ENCODE results near the gene SPN.

Gene SPN

GRCh38 chr16:29714972-29715371 lies 51.9 kb downstream of the SPN start:
- Histone ChIP-seq H3K36me3 (ENCODE audit: control insufficient read depth in 2 of 2, insufficient read depth in 1 of 2, low read length in 2 of 2) (no peaks in the 10 kb centered on the region), H3K27ac (ENCODE audit: extremely low read depth, low read depth, low read length) (no peak overlapping the region)

GRCh38 chr16:29717113-29717512 lies 54.1 kb downstream of the SPN start:
- Histone ChIP-seq H3K4me1 (ENCODE audit: control insufficient read depth, insufficient read depth, low read length) (peaks cover 6% of the 10 kb centered on the region; the same call in 1 of the 2 replicates), H3K27ac (ENCODE audit: extremely low read depth, low read depth, low read length) (no peak overlapping the region), H3K36me3 (ENCODE audit: control insufficient read depth in 2 of 2, insufficient read depth in 1 of 2, low read length in 2 of 2) (no peaks in the 10 kb centered on the region), H3K4me3 (ENCODE audit: low read depth, low read length) (no peak overlapping the region), H3K9me3 (ENCODE audit: control insufficient read depth, insufficient read depth, low read depth, low read length) (no peaks in the 10 kb centered on the region)
- ChIA-PET POLR2A (interaction anchor here (1.7 kb wide), 1 partner anchor 17 kb away, joined by 4 read pairs; no protein-coding TSS in a partner anchor), CTCF (interaction anchor here (0.6 to 2.1 kb wide), 6 partner anchors 12 to 302 kb away, joined by 3 to 11 read pairs (median 3); no protein-coding TSS in a partner anchor)
- TF ChIP-seq ZNF23 (tag by site-specific recombination; IDR thresholded peaks at IDR 0.05; ENCODE audit: borderline replicate concordance) (no peak), ZBTB20 (tag by site-specific recombination; IDR thresholded peaks at IDR 0.05) (no peak), CTCF (tag by site-specific recombination; IDR thresholded peaks at IDR 0.05) (no peak), ZNF449 (tag by site-specific recombination; IDR thresholded peaks at IDR 0.05) (no peak), ZNF560 (tag by site-specific recombination; IDR thresholded peaks at IDR 0.05; ENCODE audit: borderline replicate concordance) (no peak), ZFP3 (tag by site-specific recombination; IDR thresholded peaks at IDR 0.05; ENCODE audit: low read depth) (no peak), ZNF404 (tag by site-specific recombination; IDR thresholded peaks at IDR 0.05) (no peak), ZNF510 (tag by site-specific recombination; IDR thresholded peaks at IDR 0.05; ENCODE audit: insufficient replicate concordance) (no peak), PRDM2 (tag by site-specific recombination; IDR thresholded peaks at IDR 0.05; ENCODE audit: borderline replicate concordance) (no peak), YY1 (tag by site-specific recombination; IDR thresholded peaks at IDR 0.05) (no peak), ZNF37A (tag by site-specific recombination; IDR thresholded peaks at IDR 0.05) (no peak), ELK4 (IDR thresholded peaks at IDR 0.05; ENCODE audit: borderline replicate concordance, low read depth, low read length) (no peak), ZNF585B (tag by site-specific recombination; IDR thresholded peaks at IDR 0.05) (no peak)

More at GRCh38 chr16:29714972-29715371, 51.9 kb downstream of the SPN start:
- POLR2A ChIA-PET: no interaction called here
- Histone ChIP-seq H3K4me3 (ENCODE audit: low read depth, low read length) (no peak overlapping the region), H3K9me3 (ENCODE audit: control insufficient read depth, insufficient read depth, low read depth, low read length) (no peaks in the 10 kb centered on the region), H3K4me1 (ENCODE audit: control insufficient read depth, insufficient read depth, low read length) (peaks cover 6% of the 10 kb centered on the region; the same call in 1 of the 2 replicates)
- CTCF ChIA-PET: interaction anchor here (0.7 to 5.3 kb wide), 5 partner anchors 11 to 133 kb away, joined by 3 to 20 read pairs (median 6); partner anchors contain the start of gene KIF22
- TF ChIP-seq PRDM6 (tag by site-specific recombination; IDR thresholded peaks at IDR 0.05) (peak; percentile 64), GLIS1 (tag by site-specific recombination; IDR thresholded peaks at IDR 0.05) (peak; percentile 16; the same call in 1 of the 2 replicates), ZNF670 (tag by site-specific recombination; IDR thresholded peaks at IDR 0.05; ENCODE audit: low read depth) (no peak), SP7 (tag by site-specific recombination; IDR thresholded peaks at IDR 0.05) (peak; percentile 99), ZBTB7A (tag by site-specific recombination; IDR thresholded peaks at IDR 0.05; ENCODE audit: low read depth) (no peak), ZNF366 (tag by site-specific recombination; conservative IDR thresholded peaks at IDR 0.05) (0 out of 2 replicates have a peak, but pooled peaks have one; percentile 28), ZNF335 (tag by site-specific recombination; conservative IDR thresholded peaks at IDR 0.05) (0 out of 2 replicates have a peak, but pooled peaks have one; percentile 18), OSR2 (tag by site-specific recombination; IDR thresholded peaks at IDR 0.05) (0 out of 2 replicates have a peak, but pooled peaks have one; percentile 10), ZNF843 (tag by site-specific recombination; IDR thresholded peaks at IDR 0.05) (peak; percentile 34; the same call in 1 of the 2 replicates), ZNF223 (tag by site-specific recombination; IDR thresholded peaks at IDR 0.05) (no peak)
